GM08714 (cell line): ENCODE measurements around the gene STX2.
"Not testable (repeated sequence)": the region's sequence is repeated elsewhere in the genome, so short reads cannot be mapped to it uniquely, and the experiment has no call there.

Experiments used
- H3K4me3 ChIP-seq: fragments of 200-500 bp; sonication (Bioruptor generic); 2 replicates; pipeline ENCODE4 v1.5.1; 2014; ENCODE audit warnings: mild to moderate bottlenecking, low read length, inconsistent platforms
- ZNF274 ChIP-seq: IDR thresholded peaks from 2 replicates; pipeline ENCODE4 v1.6.1; 2012; ENCODE audit warnings: mild to moderate bottlenecking, low read depth, low read length

Gene STX2

DNA sequence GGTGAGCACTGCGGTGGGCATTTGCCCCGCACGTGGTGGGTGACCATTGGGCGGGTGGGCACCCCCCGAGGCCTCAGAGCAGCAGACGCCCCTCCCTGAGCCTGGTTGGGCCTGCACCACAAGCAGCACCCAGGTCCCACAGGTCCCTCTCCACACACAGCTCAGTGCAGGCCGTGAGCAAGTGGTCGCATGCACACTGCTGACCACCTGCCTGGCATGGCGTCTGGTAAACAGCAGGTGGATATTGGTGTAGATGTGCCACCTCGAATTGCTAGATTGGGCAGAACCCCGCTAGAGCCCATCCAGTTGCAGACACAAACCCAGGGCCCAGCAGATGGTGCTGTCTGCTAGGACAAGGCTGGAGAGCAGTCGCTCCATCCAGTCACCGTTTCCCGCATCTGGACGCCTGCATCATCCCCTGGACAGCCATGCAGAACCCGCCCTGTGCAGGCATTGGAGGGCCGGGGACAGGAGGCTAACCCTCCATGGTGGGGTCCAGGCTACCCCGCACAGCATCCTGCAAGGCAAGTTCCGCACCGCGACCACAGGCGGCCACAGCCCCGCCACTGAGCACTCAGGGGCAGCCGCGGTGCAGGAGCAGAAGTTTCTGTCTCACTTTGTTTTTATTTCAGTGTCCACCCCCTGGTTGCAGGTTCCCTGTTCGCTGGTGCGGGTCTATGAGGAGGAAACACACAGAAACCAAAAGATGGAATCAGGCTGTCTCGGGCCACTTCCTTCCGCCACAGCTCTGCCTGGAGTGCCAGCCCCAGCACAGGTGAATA lies 77.3 kb downstream of the STX2 start:
- TF ChIP-seq ZNF274 = no peak
- H3K4me3 ChIP-seq = no peak overlapping the region

DNA sequence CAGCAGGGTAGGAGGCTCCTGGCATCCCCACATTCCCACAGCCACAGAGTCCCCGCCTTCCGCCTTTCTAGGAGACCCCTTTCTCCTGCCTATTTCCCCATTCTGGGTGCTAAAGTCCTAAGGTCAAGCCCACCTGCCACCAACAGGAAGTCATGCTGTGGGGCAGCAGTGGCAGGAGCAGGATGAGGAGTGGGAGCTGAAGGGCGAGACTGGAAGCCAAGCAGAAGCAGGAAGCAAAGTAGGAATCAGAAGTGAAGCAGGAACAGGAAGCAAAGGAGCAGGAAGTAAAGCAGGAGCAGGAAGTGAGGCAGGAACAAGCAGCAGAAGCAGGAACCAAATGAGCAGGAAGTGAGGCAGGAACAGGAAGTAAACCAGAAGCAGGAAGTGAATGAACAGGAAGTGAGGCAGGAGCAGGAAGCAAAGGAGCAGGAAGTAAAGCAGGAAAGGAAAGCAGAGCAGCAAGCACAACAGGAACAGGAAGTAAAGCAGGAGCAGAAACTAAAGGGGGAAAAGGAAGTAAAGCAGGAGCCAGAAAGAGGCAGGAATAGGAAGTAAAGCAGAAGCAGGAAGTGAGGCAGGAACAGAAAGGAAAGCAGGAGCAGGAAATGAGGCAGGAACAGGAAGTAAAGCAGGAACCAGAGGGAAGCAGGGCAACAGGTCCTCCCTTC lies 84.7 kb downstream of the STX2 start:
- H3K4me3 ChIP-seq = no peak overlapping the region
- TF ChIP-seq ZNF274 = no peak

- no peak overlapping the region for H3K4me3 ChIP-seq
- TF ChIP-seq ZNF274 = no peak
Measured at GRCh38 chr12:130752692-130753230, 86.3 kb downstream of the STX2 start.

- not testable (repeated sequence) for H3K4me3 ChIP-seq
Measured at GRCh38 chr12:130752037-130752436, 87.0 kb downstream of the STX2 start.

DNA sequence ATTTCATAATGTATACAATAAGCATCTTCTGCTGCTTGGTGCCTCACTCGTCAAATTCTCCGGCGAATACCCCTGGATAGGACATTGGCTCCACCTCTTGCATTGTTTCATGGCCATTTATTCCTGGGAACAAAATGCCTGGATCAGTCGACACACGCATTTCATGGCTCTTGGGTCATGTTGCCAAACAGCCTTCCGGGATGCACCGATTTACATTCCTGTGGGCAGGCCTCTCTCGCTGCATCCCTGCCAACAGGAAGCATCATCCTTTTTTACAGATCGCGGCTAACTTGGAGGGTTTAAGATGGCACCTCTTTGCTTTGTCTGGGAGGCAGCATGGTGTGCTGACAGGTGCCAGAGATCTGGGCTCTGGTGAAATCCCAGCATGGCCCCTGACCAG lies 90.3 kb downstream of the STX2 start:
- no peak overlapping the region for H3K4me3 ChIP-seq
- no peak for TF ChIP-seq ZNF274

- no peak for TF ChIP-seq ZNF274
- H3K4me3 ChIP-seq = no peak overlapping the region
Measured at GRCh38 chr12:130747867-130748740, 90.9 kb downstream of the STX2 start.

GRCh38 chr12:130746546-130746945 lies 92.5 kb downstream of the STX2 start:
- no peak overlapping the region for H3K4me3 ChIP-seq
- TF ChIP-seq ZNF274 = no peak

- TF ChIP-seq ZNF274 = no peak
- no peak overlapping the region for H3K4me3 ChIP-seq
Measured at GRCh38 chr12:130745921-130746320, 93.1 kb downstream of the STX2 start.

GRCh38 chr12:130744274-130744673 lies 94.8 kb downstream of the STX2 start:
- no peak for TF ChIP-seq ZNF274
- no peak overlapping the region for H3K4me3 ChIP-seq

DNA sequence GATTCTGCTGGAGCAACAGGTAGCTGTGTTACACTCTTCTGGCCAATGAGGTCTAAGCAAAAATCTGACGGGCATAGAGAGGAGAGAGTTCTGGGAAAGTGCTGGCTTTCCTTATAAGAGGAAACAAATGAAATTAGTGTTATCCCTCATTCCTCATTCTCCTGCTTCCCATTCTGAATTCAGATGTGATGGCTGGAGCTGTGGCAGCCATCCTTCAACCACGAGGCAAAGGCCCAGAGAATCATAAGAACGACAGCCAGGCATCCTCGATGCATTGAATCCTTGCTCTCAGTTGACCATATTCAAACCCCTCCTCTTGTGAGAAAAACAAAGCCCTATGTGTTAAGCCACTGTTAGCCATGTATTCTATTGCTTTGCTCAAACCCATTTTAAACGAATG lies 95.4 kb downstream of the STX2 start:
- no peak for TF ChIP-seq ZNF274
- no peak overlapping the region for H3K4me3 ChIP-seq

GRCh38 chr12:130743176-130743575 lies 95.9 kb downstream of the STX2 start:
- H3K4me3 ChIP-seq = no peak overlapping the region
- no peak for TF ChIP-seq ZNF274

DNA sequence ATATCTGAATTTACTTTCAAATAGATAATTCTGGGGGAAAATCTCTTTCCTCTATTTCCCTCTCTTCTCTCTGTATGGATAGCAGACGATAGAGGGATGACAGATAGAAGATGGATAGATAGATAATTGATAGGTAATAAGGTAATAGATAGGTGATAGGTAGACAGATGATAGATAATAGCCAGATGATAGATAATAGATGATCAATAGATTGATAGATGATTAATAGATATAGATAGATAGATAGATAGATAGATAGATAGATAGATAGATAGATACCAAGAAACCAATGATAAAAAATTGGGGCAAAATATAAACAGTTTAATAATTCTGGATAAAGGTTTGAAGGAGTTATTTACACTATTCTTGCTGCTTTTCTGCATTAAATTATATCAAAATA lies 96.3 kb downstream of the STX2 start:
- H3K4me3 ChIP-seq = no peak overlapping the region
- no peak for TF ChIP-seq ZNF274

- no peak overlapping the region for H3K4me3 ChIP-seq
- TF ChIP-seq ZNF274 = no peak
Measured at GRCh38 chr12:130742112-130742511, 96.9 kb downstream of the STX2 start.
